A673 (cell line): ENCODE data around the gene ITIH1. TPM values are rescaled to one million over a fixed set of nuclear protein-coding genes. Genes with fewer than 3 reads are reported as not detected.

Experiments used
- BruUV-seq: library from RNA; stranded (reverse); fragments of 400-500 nt; replicated peaks from 2 replicates; lab custom pipeline; 2021; lab: Mats Ljungman, UMichigan
- CTCF ChIA-PET: fragments of 300-600 bp; sonication (Branson Sonifier 250); formaldehyde crosslinking; loops from one replicate; lab custom pipeline; 2022; ENCODE audit warnings: antibody characterized with exemption; lab: Charles Lee
- POLR2A ChIA-PET: fragments of 300-600 bp; sonication (Branson Sonifier 250); formaldehyde crosslinking; loops from one replicate; lab custom pipeline; 2022; ENCODE audit warnings: antibody characterized with exemption; ENCODE audit not compliant: low non-redundant PET; lab: Charles Lee
- DNase-seq: peaks from one replicate; pipeline ENCODE4 v3.0.0-alpha.2; 2015; ENCODE audit warnings: low spot score
- H3K27ac ChIP-seq: fragments of 200-600 bp; sonication (generic); 2 replicates; pipeline ENCODE4 v1.5.1; 2016; ENCODE audit warnings: mixed run types, low read depth, mild to moderate bottlenecking, mixed read lengths, antibody characterized with exemption, low read length; ENCODE audit not compliant: poor library complexity, severe bottlenecking
- H3K27me3 ChIP-seq: fragments of 200-600 bp; sonication (generic); replicated peaks from 2 replicates; pipeline ENCODE4 v1.6.1; 2017; ENCODE audit warnings: mixed run types, low read depth, mild to moderate bottlenecking, mixed read lengths, antibody characterized with exemption, low read length; ENCODE audit not compliant: insufficient read depth, poor library complexity
- H3K36me3 ChIP-seq: fragments of 200-600 bp; sonication (generic); 2 replicates; pipeline ENCODE4 v1.6.1; 2016; ENCODE audit warnings: mixed run types, mild to moderate bottlenecking, mixed read lengths, antibody characterized with exemption, low read length; ENCODE audit not compliant: insufficient read depth, poor library complexity, severe bottlenecking
- H3K4me1 ChIP-seq: fragments of 200-600 bp; sonication (generic); 2 replicates; pipeline ENCODE4 v1.6.1; 2017; ENCODE audit warnings: mixed run types, mild to moderate bottlenecking, mixed read lengths, antibody characterized with exemption, low read length; ENCODE audit not compliant: insufficient read depth, poor library complexity, severe bottlenecking
- H3K4me3 ChIP-seq: fragments of 200-600 bp; sonication (generic); 2 replicates; pipeline ENCODE4 v1.5.1; 2016; ENCODE audit warnings: low read depth, mixed run types, mild to moderate bottlenecking, mixed read lengths, low read length; ENCODE audit not compliant: poor library complexity, severe bottlenecking
- H3K9me3 ChIP-seq: fragments of 200-600 bp; sonication (generic); 2 replicates; pipeline ENCODE4 v1.6.1; 2016; ENCODE audit warnings: mixed run types, low read depth, mild to moderate bottlenecking, mixed read lengths, antibody characterized with exemption, low read length; ENCODE audit not compliant: poor library complexity, severe bottlenecking
- EZH2 ChIP-seq: fragments of 200-600 bp; sonication (generic); IDR thresholded peaks from 2 replicates; pipeline ENCODE4 v1.6.1; 2017; ENCODE audit warnings: borderline replicate concordance, low read depth, mild to moderate bottlenecking, mixed read lengths, antibody characterized with exemption, low read length; ENCODE audit not compliant: poor library complexity, severe bottlenecking
- intact Hi-C: fragments of 100-400 bp; cut with micrococcal nuclease; formaldehyde crosslinking; loops from one replicate; pipeline ENCODE4 v1.10.0; 2022; ENCODE audit not compliant: unreplicated experiment
- total RNA-seq: library from RNA; stranded (reverse); gene quantifications from 2 replicates; pipeline ENCODE4 v1.2.3, GENCODE V29; 2021
- TF ChIP-seq, protein P1 (sequence below): fragments of 300-800, 200-600 bp; sonication (generic); conservative IDR thresholded peaks from 2 replicates; pipeline ENCODE4 v1.5.1; 2017; ENCODE audit warnings: low read depth, mild to moderate bottlenecking, antibody characterized with exemption, low read length, moderate library complexity, mixed read lengths

Gene ITIH1
- total RNA-seq, 1 experiment from 2014 or later: not detected

GRCh38 chr3:52838561-52839267, 61.3 kb downstream of the ITIH1 start:
- no TSS peak for BruUV-seq
- Histone ChIP-seq H3K4me1 (no peaks in the 10 kb centered on the region), H3K36me3 (no peaks in the 10 kb centered on the region), H3K27ac (no peak overlapping the region), H3K9me3 (no peaks in the 10 kb centered on the region), H3K27me3 (no peaks in the 10 kb centered on the region), H3K4me3 (no peak overlapping the region)
- no peak for DNase-seq
- TF ChIP-seq, protein P1, sequence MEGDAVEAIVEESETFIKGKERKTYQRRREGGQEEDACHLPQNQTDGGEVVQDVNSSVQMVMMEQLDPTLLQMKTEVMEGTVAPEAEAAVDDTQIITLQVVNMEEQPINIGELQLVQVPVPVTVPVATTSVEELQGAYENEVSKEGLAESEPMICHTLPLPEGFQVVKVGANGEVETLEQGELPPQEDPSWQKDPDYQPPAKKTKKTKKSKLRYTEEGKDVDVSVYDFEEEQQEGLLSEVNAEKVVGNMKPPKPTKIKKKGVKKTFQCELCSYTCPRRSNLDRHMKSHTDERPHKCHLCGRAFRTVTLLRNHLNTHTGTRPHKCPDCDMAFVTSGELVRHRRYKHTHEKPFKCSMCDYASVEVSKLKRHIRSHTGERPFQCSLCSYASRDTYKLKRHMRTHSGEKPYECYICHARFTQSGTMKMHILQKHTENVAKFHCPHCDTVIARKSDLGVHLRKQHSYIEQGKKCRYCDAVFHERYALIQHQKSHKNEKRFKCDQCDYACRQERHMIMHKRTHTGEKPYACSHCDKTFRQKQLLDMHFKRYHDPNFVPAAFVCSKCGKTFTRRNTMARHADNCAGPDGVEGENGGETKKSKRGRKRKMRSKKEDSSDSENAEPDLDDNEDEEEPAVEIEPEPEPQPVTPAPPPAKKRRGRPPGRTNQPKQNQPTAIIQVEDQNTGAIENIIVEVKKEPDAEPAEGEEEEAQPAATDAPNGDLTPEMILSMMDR: no peak
- TF ChIP-seq EZH2: no peak
- POLR2A ChIA-PET: no interaction called here
- CTCF ChIA-PET: no interaction called here
- intact Hi-C loops: no loop called here

DNA sequence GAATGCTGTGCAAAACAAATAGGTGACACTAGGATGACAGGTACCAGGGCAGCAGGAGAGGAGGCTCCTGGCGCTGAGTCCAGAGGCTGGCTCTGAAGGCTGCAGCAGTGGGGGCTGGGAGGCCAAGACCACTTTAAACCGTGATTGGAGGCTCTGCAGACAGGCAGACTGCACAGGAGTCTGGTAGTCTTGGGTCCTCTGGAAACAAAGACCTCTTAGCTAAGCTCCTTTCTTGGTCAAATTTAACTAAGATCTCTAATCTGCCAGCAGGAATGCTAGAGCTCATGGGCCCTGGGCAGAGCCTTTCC, 61.8 kb downstream of the ITIH1 start:
- TF ChIP-seq EZH2: no peak
- TF ChIP-seq, protein P1: no peak
- Histone ChIP-seq H3K9me3 (no peaks in the 10 kb centered on the region), H3K4me3 (no peak overlapping the region), H3K27ac (no peak overlapping the region), H3K27me3 (no peaks in the 10 kb centered on the region), H3K4me1 (no peaks in the 10 kb centered on the region), H3K36me3 (no peaks in the 10 kb centered on the region)
- no peak for DNase-seq
- intact Hi-C loops: no loop called here
- ChIA-PET CTCF (no interaction called here), POLR2A (no interaction called here)
- no TSS peak for BruUV-seq

DNA sequence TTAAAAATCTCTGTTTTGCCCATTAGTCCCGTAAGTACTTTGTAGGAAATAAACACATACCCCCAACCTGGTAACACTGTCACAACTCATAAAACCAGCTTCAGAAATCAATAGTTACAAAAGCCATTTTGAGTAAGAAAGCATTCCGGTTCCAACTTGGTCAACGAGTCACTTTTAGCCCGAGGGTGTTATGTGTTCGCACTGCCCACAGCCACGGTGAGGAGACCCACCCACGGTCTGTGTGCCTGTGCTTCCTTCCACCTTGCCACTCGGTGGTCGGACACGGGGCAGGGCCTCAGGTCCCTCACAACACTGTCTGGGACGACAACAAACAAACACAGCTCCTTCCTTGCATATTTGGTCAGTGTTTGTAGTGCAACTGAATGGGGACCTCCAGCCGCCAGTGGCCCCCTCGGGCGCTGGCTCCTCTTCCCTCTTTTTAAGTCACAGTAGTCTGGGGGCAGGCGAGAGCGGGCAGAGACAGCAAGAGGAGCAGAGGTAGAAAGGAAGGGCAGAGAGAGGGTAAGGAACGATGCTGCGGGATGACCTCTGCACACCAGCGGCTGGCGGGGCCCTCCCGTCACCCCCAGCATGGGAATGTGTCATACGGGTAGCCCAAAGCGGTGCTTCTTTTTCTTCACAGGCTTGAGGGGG, 62.6 kb downstream of the ITIH1 start:
- no peaks in the 10 kb centered on the region for H3K36me3 ChIP-seq
- H3K9me3 ChIP-seq: no peaks in the 10 kb centered on the region
- H3K4me3 ChIP-seq: no peak overlapping the region
- no peak overlapping the region for H3K27ac ChIP-seq
- TF ChIP-seq, protein P1: no peak
- TF ChIP-seq EZH2: no peak
- H3K27me3 ChIP-seq: no peaks in the 10 kb centered on the region
- intact Hi-C loops: no loop called here
- CTCF ChIA-PET: no interaction called here
- BruUV-seq: no TSS peak
- POLR2A ChIA-PET: no interaction called here
- no peak for DNase-seq
- no peaks in the 10 kb centered on the region for H3K4me1 ChIP-seq
